Endothelial cell of umbilical vein (primary cell): ENCODE data around the gene TTF2. TPM values are rescaled to one million over a fixed set of nuclear protein-coding genes. Genes with fewer than 3 reads are reported as not detected.
A peak's percentile ranks its signal among the peaks of the same experiment; 100 is the strongest.

Experiments used
- BruUV-seq: library from RNA; stranded (reverse); fragments of 400-500 nt; replicated peaks from 2 replicates; lab custom pipeline; 2021; lab: Mats Ljungman, UMichigan
- CTCF ChIA-PET: fragments of 300-600, 350-600 bp; sonication (Branson Sonifier 250); formaldehyde crosslinking; loops from one replicate; lab custom pipeline; 2021; ENCODE audit warnings: antibody characterized with exemption, inconsistent platforms; lab: Charles Lee
- POLR2A ChIA-PET: fragments of 300-600, 350-600 bp; sonication (Branson Sonifier 250); formaldehyde crosslinking; loops from one replicate; lab custom pipeline; 2021; ENCODE audit warnings: antibody characterized with exemption, inconsistent platforms; lab: Charles Lee
- DNase-seq: peaks from one replicate; pipeline ENCODE4 v3.0.0-alpha.2; 2011; ENCODE audit warnings: low read depth, low spot score
- FAIRE-seq: peaks from 2 replicates; lab custom pipeline; 2011; peaks lifted over from hg19 to GRCh38; lab: Jason Lieb, UNC
- H2AFZ ChIP-seq: 2 replicates; pipeline ENCODE4 v1.6.0; 2012; ENCODE audit warnings: low read depth, low read length, control low read depth, inconsistent platforms
- H3K27ac ChIP-seq: 2 replicates; pipeline ENCODE4 v1.5.1; 2011; ENCODE audit warnings: low read depth, mild to moderate bottlenecking, control low read depth, low read length, moderate library complexity; ENCODE audit not compliant: insufficient read depth
- H3K27me3 ChIP-seq, 2 experiments: 2 replicates each; pipeline versions ENCODE4 v1.6.0 to v1.6.1; 2011; ENCODE audit warnings: low read length in 2 of 2, mixed read lengths in 1 of 2; ENCODE audit not compliant: control insufficient read depth in 2 of 2, insufficient read depth in 2 of 2
- H3K36me3 ChIP-seq, 2 experiments: 2 replicates in 1 of 2; 3 replicates in 1 of 2; pipeline ENCODE4 v1.5.1; 2011; ENCODE audit warnings: low read length in 2 of 2, mild to moderate bottlenecking in 1 of 2, moderate library complexity in 1 of 2; ENCODE audit not compliant: control insufficient read depth in 2 of 2, insufficient read depth in 2 of 2; ENCODE audit errors: extremely low read depth in 1 of 2
- H3K4me1 ChIP-seq: 3 replicates; pipeline ENCODE4 v1.5.1; 2011; ENCODE audit warnings: mild to moderate bottlenecking, low read length; ENCODE audit not compliant: control insufficient read depth, insufficient read depth; ENCODE audit errors: extremely low read depth
- H3K4me2 ChIP-seq: 2 replicates; pipeline ENCODE4 v1.6.1; 2011; ENCODE audit warnings: low read length, control low read depth, mixed read lengths; ENCODE audit not compliant: insufficient read depth
- H3K4me3 ChIP-seq, 3 experiments: fragments of 200-600 bp in 1 of 3; sonication (generic), shearing (Covaris generic) in 1 of 3; replicated peaks in 1 of 3; 2 replicates each; pipeline ENCODE4 v1.5.1; 2011 to 2016; ENCODE audit warnings: control low read depth in 3 of 3, low read length in 3 of 3, mild to moderate bottlenecking in 2 of 3, inconsistent platforms in 1 of 3, low read depth in 1 of 3, moderate library complexity in 1 of 3; ENCODE audit not compliant: insufficient read depth in 1 of 3
- H3K79me2 ChIP-seq: 2 replicates; pipeline ENCODE4 v1.6.0; 2012; ENCODE audit warnings: low read length, inconsistent platforms; ENCODE audit not compliant: control insufficient read depth, insufficient read depth
- H3K9ac ChIP-seq: replicated peaks from 2 replicates; pipeline ENCODE3; 2011; ENCODE audit warnings: low read length, control low read depth; ENCODE audit not compliant: insufficient read depth; ENCODE audit errors: extremely low read depth
- H3K9me1 ChIP-seq: replicated peaks from 3 replicates; pipeline ENCODE4 v1.6.0; 2011; ENCODE audit warnings: mild to moderate bottlenecking, low read length; ENCODE audit not compliant: control insufficient read depth, insufficient read depth; ENCODE audit errors: extremely low read depth
- H3K9me3 ChIP-seq: replicated peaks from 2 replicates; pipeline ENCODE4 v1.5.1; 2012; ENCODE audit warnings: low read length, inconsistent platforms; ENCODE audit not compliant: control insufficient read depth, insufficient read depth
- H4K20me1 ChIP-seq: replicated peaks from 2 replicates; pipeline ENCODE3; 2011; ENCODE audit warnings: mild to moderate bottlenecking, low read length; ENCODE audit not compliant: control insufficient read depth, insufficient read depth; ENCODE audit errors: extremely low read depth
- CTCF ChIP-seq, 2 donors: IDR thresholded peaks; 1 replicate in 1 of 2; 2 replicates in 1 of 2; pipeline ENCODE4 v1.5.1; 2011; ENCODE audit warnings: low read length in 2 of 2, mild to moderate bottlenecking in 2 of 2, moderate library complexity in 2 of 2, control low read depth in 1 of 2, inconsistent platforms in 1 of 2, low read depth in 1 of 2; ENCODE audit not compliant: insufficient read depth in 1 of 2; ENCODE audit errors: extremely low read depth in 1 of 2
- EZH2 ChIP-seq: IDR thresholded peaks from 2 replicates; pipeline ENCODE4 v1.6.1; 2012; ENCODE audit warnings: borderline replicate concordance, low read depth, mild to moderate bottlenecking, moderate library complexity, low read length, inconsistent platforms; ENCODE audit not compliant: severe bottlenecking
- GATA2 ChIP-seq: IDR thresholded peaks from 2 replicates; pipeline ENCODE4 v1.7.0; 2011; ENCODE audit warnings: low read depth, mild to moderate bottlenecking, moderate library complexity, mixed read lengths, low read length; ENCODE audit not compliant: insufficient read length, insufficient read depth
- JUN ChIP-seq: IDR thresholded peaks from 2 replicates; pipeline ENCODE4 v1.6.1; 2011; ENCODE audit warnings: borderline replicate concordance, low read depth; ENCODE audit not compliant: insufficient read length, insufficient read depth
- MYC ChIP-seq: IDR thresholded peaks from one replicate; pipeline ENCODE4 v1.6.1; 2011; ENCODE audit warnings: mild to moderate bottlenecking, low read depth, low read length
- POLR2A ChIP-seq: IDR thresholded peaks from 2 replicates; pipeline ENCODE4 v1.6.1; 2012; ENCODE audit warnings: low read depth, mild to moderate bottlenecking, control low read depth, low read length
- POLR2AphosphoS5 ChIP-seq: IDR thresholded peaks from 2 replicates; pipeline ENCODE4 v1.6.1; 2012; ENCODE audit warnings: low read depth, mild to moderate bottlenecking, control low read depth, low read length, moderate library complexity; ENCODE audit not compliant: insufficient read depth
- dilution Hi-C: fragments of 300-500 bp; cut with MboI; formaldehyde crosslinking; loops from one replicate; pipeline ENCODE4 v1.15.0; 2019; ENCODE audit warnings: low sequenced_read_pairs; ENCODE audit not compliant: extremely low pct_ligation_motif_present
- intact Hi-C: fragments of 100-400 bp; cut with micrococcal nuclease; formaldehyde crosslinking; loops from one replicate; pipeline ENCODE4 v1.10.0; 2022
- polyA plus RNA-seq, 4 experiments: library from polyadenylated mRNA; depleted of rRNA in 3 of 4; stranded (reverse) in 3 of 4; unstranded in 1 of 4; fragments of >200 nt; gene quantifications; 2 replicates each; pipeline versions ENCODE4 v1.2.1 to v1.2.3, GENCODE V29; 2011 to 2012; ENCODE audit warnings: missing spikeins in 1 of 4
- total RNA-seq: library from RNA; stranded (reverse); gene quantifications from 2 replicates; pipeline ENCODE4 v1.2.3, GENCODE V29; 2021

Gene TTF2
- total and polyA plus RNA-seq, 2 donors (not counting 3 experiments of a cell fraction or from before 2014, with no cell fraction given): 8.8 to 44.4 TPM

- FAIRE-seq: no peak
- H3K4me1 ChIP-seq: peaks cover 13% of the 10 kb centered on the region
- H3K27ac ChIP-seq: peak overlapping the region; percentile 36
- no peaks in the 10 kb centered on the region for H3K9me1 ChIP-seq
- H3K79me2 ChIP-seq: no peaks in the 10 kb centered on the region
- DNase-seq: no peak
- BruUV-seq: no TSS peak
- intact Hi-C loops (loop anchor here (1.0 kb wide), 3 partner anchors 9 to 45 kb away; partner anchors contain the start of gene TRIM45), dilution Hi-C loops (no loop called here)
- H3K9me3 ChIP-seq: no peaks in the 10 kb centered on the region
- no peaks in the 10 kb centered on the region for H3K27me3 ChIP-seq
- ChIA-PET POLR2A (no interaction called here), CTCF (interaction anchor here (0.9 to 1.5 kb wide), 9 partner anchors 9 to 208 kb away, joined by 3 to 33 read pairs (median 6); partner anchors contain the start of gene TTF2)
- H3K4me3 ChIP-seq: no peak overlapping the region
- H3K36me3 ChIP-seq: peaks cover 3 to 8% of the 10 kb centered on the region in 2 experiments
- H3K9ac ChIP-seq: no peak overlapping the region
- no peaks in the 10 kb centered on the region for H4K20me1 ChIP-seq
- no peak for TF ChIP-seq EZH2
- TF ChIP-seq GATA2: no peak
- TF ChIP-seq MYC: no peak
- TF ChIP-seq POLR2AphosphoS5: no peak
- TF ChIP-seq JUN: no peak
- TF ChIP-seq CTCF (IDR thresholded peaks at IDR 0.05; ENCODE audit: extremely low read depth in 1 of 2, insufficient read depth in 1 of 2, low read depth in 1 of 2, low read length in 2 of 2): no peak
- no peak for TF ChIP-seq POLR2A
- no peak overlapping the region for H2AFZ ChIP-seq
- no peak overlapping the region for H3K4me2 ChIP-seq
Observed at GRCh38 chr1:117076648-117077047, 16.5 kb downstream of the TTF2 start.
